Left ventricle myocardium inferior (tissue), 1 donor: ENCODE results near the gene SLC6A12. TPM values are rescaled to one million over a fixed set of nuclear protein-coding genes. Genes with fewer than 3 reads are reported as not detected.

Experiments
- DNase-seq: peaks from one replicate; pipeline ENCODE4 v3.0.0-alpha.2; 2020
- H3K27ac ChIP-seq: fragments of 200-600 bp; replicated peaks from 2 replicates; pipeline ENCODE4 v1.8.0; 2021
- H3K27me3 ChIP-seq: fragments of 200-600 bp; 2 replicates; pipeline ENCODE4 v1.8.0; 2021; ENCODE audit warnings: low read depth
- H3K36me3 ChIP-seq: fragments of 200-600 bp; 2 replicates; pipeline ENCODE4 v1.8.0; 2021
- H3K4me1 ChIP-seq: fragments of 200-600 bp; 2 replicates; pipeline ENCODE4 v1.8.0; 2021
- H3K4me3 ChIP-seq: fragments of 200-600 bp; 2 replicates; pipeline ENCODE4 v1.8.0; 2021; ENCODE audit warnings: mild to moderate bottlenecking, moderate library complexity
- H3K9me3 ChIP-seq: fragments of 200-600 bp; replicated peaks from 2 replicates; pipeline ENCODE4 v1.8.0; 2021
- CTCF ChIP-seq: fragments of 200-600 bp; IDR thresholded peaks from 2 replicates; pipeline ENCODE4 v1.8.0; 2021; ENCODE audit warnings: antibody characterized with exemption, mild to moderate bottlenecking, borderline replicate concordance
- intact Hi-C: fragments of 100-400 bp; cut with micrococcal nuclease; formaldehyde crosslinking; loops from one replicate; pipeline ENCODE4 v1.11.0; 2022
- total RNA-seq: library from RNA; stranded (reverse); fragmentation: NEBNext Ultra II Directional; extraction: Animal tissue kit (Norgen Biotek cat#: 25700); gene quantifications from one replicate; pipeline ENCODE4 v1.2.1, GENCODE V29; 2021
- donor health status: DM: no; HTN: yes; CAD: no; lungs with severe emphysema.

The SLC6A12 gene
- total RNA-seq, 1 donor from 2014 or later: 1.2 TPM

GRCh38 chr12:166425-167075 is 47.4 kb downstream of the SLC6A12 start:
- peaks cover 3% of the 10 kb centered on the region for H3K27me3 ChIP-seq
- no peak overlapping the region for H3K4me3 ChIP-seq
- TF ChIP-seq CTCF: no peak
- intact Hi-C loops: no loop called here
- H3K9me3 ChIP-seq: no peaks in the 10 kb centered on the region
- peaks cover 48% of the 10 kb centered on the region for H3K4me1 ChIP-seq
- H3K27ac ChIP-seq: peak overlapping the region; percentile 62
- H3K36me3 ChIP-seq: no peaks in the 10 kb centered on the region
- DNase-seq: no peak

GRCh38 chr12:165862-166368 is 48.0 kb downstream of the SLC6A12 start:
- H3K36me3 ChIP-seq: no peaks in the 10 kb centered on the region
- H3K27me3 ChIP-seq: peaks cover 3% of the 10 kb centered on the region
- intact Hi-C loops: no loop called here
- peaks cover 44% of the 10 kb centered on the region for H3K4me1 ChIP-seq
- no peak overlapping the region for H3K27ac ChIP-seq
- TF ChIP-seq CTCF: no peak
- no peaks in the 10 kb centered on the region for H3K9me3 ChIP-seq
- no peak for DNase-seq
- H3K4me3 ChIP-seq: no peak overlapping the region

GRCh38 chr12:164207-164606 is 49.8 kb downstream of the SLC6A12 start:
- no peak overlapping the region for H3K4me3 ChIP-seq
- intact Hi-C loops: no loop called here
- no peak for DNase-seq
- TF ChIP-seq CTCF: no peak
- H3K4me1 ChIP-seq: peaks cover 27% of the 10 kb centered on the region
- peaks cover 3% of the 10 kb centered on the region for H3K27me3 ChIP-seq
- no peaks in the 10 kb centered on the region for H3K36me3 ChIP-seq
- H3K27ac ChIP-seq: no peak overlapping the region
- no peaks in the 10 kb centered on the region for H3K9me3 ChIP-seq

GRCh38 chr12:163406-163986 is 50.5 kb downstream of the SLC6A12 start:
- no peaks in the 10 kb centered on the region for H3K36me3 ChIP-seq
- H3K27ac ChIP-seq: no peak overlapping the region
- peaks cover 3% of the 10 kb centered on the region for H3K27me3 ChIP-seq
- no peaks in the 10 kb centered on the region for H3K9me3 ChIP-seq
- peaks cover 20% of the 10 kb centered on the region for H3K4me1 ChIP-seq
- no peak for TF ChIP-seq CTCF
- H3K4me3 ChIP-seq: no peak overlapping the region
- no peak for DNase-seq
- intact Hi-C loops: no loop called here

- no peak for TF ChIP-seq CTCF
- no peak overlapping the region for H3K27ac ChIP-seq
- H3K4me3 ChIP-seq: no peak overlapping the region
- no peak for DNase-seq
- H3K36me3 ChIP-seq: no peaks in the 10 kb centered on the region
- peaks cover 3% of the 10 kb centered on the region for H3K27me3 ChIP-seq
- intact Hi-C loops: no loop called here
- no peaks in the 10 kb centered on the region for H3K9me3 ChIP-seq
- H3K4me1 ChIP-seq: peaks cover 13% of the 10 kb centered on the region
Observed at GRCh38 chr12:162467-163307, 51.3 kb downstream of the SLC6A12 start.
